Tibial artery (tissue), 4 donors: Measurements from ENCODE around the gene ATAD3B.
"Not testable (repeated sequence)": the region's sequence is repeated elsewhere in the genome, so short reads cannot be mapped to it uniquely, and the experiment has no call there.

Experiments
- DNase-seq, 2 donors: peaks; one replicate each; pipeline ENCODE4 v3.0.0-alpha.2; 2019
- H3K27ac ChIP-seq, 2 donors: fragments of 200-600 bp; sonication (generic) in 1 of 2; 1 replicate in 1 of 2; 2 replicates in 1 of 2; pipeline ENCODE4 v1.5.1; 2018 to 2019; ENCODE audit warnings: mild to moderate bottlenecking in 1 of 2
- H3K27me3 ChIP-seq, 2 donors: fragments of 200-600 bp; sonication (generic) in 1 of 2; one replicate each; pipeline versions ENCODE4 v1.5.1 to v1.6.0; 2016 to 2019
- H3K36me3 ChIP-seq, 3 donors: fragments of 200-600 bp; sonication (generic) in 2 of 3; one replicate each; pipeline ENCODE4 v1.5.1; 2016 to 2019; ENCODE audit warnings: mild to moderate bottlenecking in 2 of 3
- H3K4me1 ChIP-seq, 4 donors: fragments of 200-600 bp; sonication (generic) in 2 of 4; 1 replicate in 3 of 4; 2 replicates in 1 of 4; pipeline ENCODE4 v1.5.1; 2016 to 2019
- H3K4me3 ChIP-seq, 2 donors: fragments of 200-600 bp; sonication (generic) in 1 of 2; 1 replicate in 1 of 2; 2 replicates in 1 of 2; pipeline ENCODE4 v1.5.1; 2018 to 2019; ENCODE audit warnings: mild to moderate bottlenecking in 2 of 2
- H3K9me3 ChIP-seq, 3 donors: fragments of 200-600 bp; sonication (generic) in 1 of 3; one replicate each; pipeline ENCODE4 v1.5.1; 2016 to 2019
- intact Hi-C: fragments of 100-400 bp; cut with DNase I; formaldehyde crosslinking; loops from one replicate; pipeline ENCODE4 v1.15.0; 2023; ENCODE audit warnings: low total_unique reads
- TF ChIP-seq, protein P1 (sequence below), 2 experiments: fragments of 200-600 bp in 1 of 2; fragments of 450-650 bp in 1 of 2; IDR thresholded peaks; one replicate each; pipeline ENCODE4 v1.5.1; 2017 to 2019; ENCODE audit warnings: antibody characterized with exemption in 2 of 2, mild to moderate bottlenecking in 1 of 2, moderate library complexity in 1 of 2

ATAD3B gene

DNA sequence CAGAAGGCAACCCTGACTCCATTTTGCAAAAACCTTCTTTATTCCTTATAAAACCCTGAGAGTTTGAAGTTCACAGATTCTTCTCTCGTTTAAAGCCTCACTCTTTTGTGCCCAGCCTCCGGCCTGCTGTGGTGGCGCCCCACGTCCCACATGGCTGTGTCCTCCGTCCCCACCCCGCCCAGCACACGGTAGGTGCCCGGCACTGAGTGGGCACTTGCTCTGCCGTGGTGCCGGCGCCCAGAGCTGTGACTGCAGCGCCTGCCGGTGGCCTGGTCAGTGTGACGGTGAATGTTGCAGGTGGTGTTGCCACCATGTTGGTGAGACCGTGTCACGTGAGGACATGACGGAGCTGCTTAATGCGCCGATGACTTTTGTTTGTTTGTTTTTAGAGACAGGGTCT is 49.8 kb downstream of the ATAD3B start:
- no peak for DNase-seq
- Histone ChIP-seq H3K27me3 (no peaks in the 10 kb centered on the region), H3K4me1 (no peaks in the 10 kb centered on the region), H3K27ac (no peak overlapping the region), H3K36me3 (peaks cover 18 to 78% (median 48%) of the 10 kb centered on the region in 3 donors), H3K9me3 (no peaks in the 10 kb centered on the region), H3K4me3 (no peak overlapping the region)
- TF ChIP-seq, protein P1, sequence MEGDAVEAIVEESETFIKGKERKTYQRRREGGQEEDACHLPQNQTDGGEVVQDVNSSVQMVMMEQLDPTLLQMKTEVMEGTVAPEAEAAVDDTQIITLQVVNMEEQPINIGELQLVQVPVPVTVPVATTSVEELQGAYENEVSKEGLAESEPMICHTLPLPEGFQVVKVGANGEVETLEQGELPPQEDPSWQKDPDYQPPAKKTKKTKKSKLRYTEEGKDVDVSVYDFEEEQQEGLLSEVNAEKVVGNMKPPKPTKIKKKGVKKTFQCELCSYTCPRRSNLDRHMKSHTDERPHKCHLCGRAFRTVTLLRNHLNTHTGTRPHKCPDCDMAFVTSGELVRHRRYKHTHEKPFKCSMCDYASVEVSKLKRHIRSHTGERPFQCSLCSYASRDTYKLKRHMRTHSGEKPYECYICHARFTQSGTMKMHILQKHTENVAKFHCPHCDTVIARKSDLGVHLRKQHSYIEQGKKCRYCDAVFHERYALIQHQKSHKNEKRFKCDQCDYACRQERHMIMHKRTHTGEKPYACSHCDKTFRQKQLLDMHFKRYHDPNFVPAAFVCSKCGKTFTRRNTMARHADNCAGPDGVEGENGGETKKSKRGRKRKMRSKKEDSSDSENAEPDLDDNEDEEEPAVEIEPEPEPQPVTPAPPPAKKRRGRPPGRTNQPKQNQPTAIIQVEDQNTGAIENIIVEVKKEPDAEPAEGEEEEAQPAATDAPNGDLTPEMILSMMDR (IDR thresholded peaks at IDR 0.05), result no peak
- intact Hi-C loops, result no loop called here

DNA sequence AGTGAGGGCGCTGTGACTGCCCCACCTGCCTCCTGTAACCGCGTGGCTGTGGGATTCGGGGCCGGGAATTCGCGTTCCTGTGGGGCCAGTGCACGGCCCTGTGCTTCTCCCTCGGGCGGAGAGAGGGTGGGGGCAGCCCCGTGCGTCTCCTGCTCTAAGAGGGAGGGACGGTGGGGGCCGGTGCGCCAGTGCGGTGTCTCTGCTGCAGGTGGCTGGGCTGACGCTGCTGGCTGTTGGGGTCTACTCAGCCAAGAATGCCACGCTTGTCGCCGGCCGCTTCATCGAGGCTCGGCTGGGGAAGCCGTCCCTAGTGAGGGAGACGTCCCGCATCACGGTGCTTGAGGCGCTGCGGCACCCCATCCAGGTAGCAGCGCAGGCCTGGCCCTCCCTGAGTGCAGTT is 51.0 kb downstream of the ATAD3B start:
- intact Hi-C loops, H3K4me1 ChIP-seq, H3K27me3 ChIP-seq, H3K4me3 ChIP-seq, DNase-seq, H3K9me3 ChIP-seq, H3K27ac ChIP-seq: not testable (repeated sequence)
- peaks cover 13 to 85% (median 49%) of the 10 kb centered on the region in 3 donors for H3K36me3 ChIP-seq

DNA sequence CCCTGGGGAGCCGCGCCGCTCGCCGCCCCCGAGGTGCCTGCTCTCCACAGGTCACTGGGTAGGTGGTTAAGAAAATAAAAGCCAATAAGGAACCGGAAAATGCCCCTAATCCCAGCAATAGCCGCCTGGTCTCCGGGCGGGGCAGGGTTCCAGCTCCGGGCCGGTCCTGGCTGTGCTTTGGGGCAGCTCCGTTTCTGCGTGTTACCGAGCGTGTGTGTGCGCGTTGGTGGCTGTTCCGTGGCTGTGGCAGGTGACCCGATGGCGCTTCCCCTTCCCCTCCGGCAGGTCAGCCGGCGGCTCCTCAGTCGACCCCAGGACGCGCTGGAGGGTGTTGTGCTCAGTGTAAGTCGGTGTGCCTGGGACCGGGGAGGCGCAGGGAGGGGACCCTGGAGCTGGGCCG is 51.7 kb downstream of the ATAD3B start:
- H3K27ac ChIP-seq, intact Hi-C loops, H3K27me3 ChIP-seq, H3K9me3 ChIP-seq, H3K4me1 ChIP-seq, H3K4me3 ChIP-seq, DNase-seq: not testable (repeated sequence)
- H3K36me3 ChIP-seq, result peaks cover 19 to 85% (median 45%) of the 10 kb centered on the region in 3 donors

DNA sequence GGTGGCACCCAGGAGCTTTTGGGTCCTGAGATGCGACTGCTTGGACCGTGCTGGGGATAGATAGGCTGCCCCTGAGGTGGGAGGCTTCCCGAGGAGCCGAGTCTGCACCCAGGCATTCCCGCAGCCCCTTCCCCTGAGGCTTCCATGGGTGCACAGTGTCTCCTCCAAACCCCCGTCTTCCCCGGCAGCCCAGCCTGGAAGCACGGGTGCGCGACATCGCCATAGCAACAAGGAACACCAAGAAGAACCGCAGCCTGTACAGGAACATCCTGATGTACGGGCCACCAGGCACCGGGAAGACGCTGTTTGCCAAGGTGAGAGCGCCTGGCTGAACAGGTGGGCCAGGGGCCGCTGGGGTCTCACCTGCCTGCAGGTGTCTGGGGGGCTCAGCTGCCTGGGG is 52.1 kb downstream of the ATAD3B start:
- H3K4me1 ChIP-seq, H3K27ac ChIP-seq, H3K27me3 ChIP-seq, intact Hi-C loops, H3K4me3 ChIP-seq, H3K9me3 ChIP-seq, DNase-seq: not testable (repeated sequence)
- H3K36me3 ChIP-seq, result peaks cover 20 to 85% (median 45%) of the 10 kb centered on the region in 3 donors

DNA sequence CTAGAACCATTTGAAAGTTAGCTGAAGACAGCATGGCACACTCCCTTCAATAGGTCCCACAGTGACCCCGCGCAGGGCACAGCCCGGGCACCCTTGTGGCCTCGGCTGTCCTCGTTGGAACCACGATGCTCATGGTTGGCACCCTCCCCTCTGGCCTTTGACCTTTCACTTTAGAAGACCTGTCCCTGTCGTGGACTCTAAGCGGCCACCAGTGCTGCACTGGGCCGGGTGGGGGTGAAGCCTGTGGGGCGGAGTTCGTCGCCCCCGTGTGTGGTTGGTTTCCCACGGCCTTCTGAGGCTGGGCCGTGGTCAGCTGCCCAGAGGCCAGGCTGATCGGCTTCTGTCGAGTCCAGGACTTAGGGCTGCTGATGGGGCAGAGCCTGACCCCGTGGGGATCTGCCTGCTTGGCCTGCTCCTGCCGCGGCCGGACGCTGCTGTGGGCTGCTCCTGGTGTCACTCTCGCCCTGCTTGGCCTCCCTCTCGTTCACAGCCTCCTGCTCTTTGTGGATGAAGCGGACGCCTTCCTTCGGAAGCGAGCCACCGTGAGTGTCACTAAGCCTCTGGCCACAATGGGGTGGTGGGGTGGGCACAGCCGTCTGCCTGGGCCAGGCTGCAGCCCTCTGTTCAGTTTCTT is 53.3 kb downstream of the ATAD3B start:
- DNase-seq, H3K27ac ChIP-seq, H3K4me1 ChIP-seq, H3K9me3 ChIP-seq, H3K4me3 ChIP-seq, intact Hi-C loops, H3K27me3 ChIP-seq: not testable (repeated sequence)
- H3K36me3 ChIP-seq, result peaks cover 19 to 91% (median 51%) of the 10 kb centered on the region in 3 donors

DNA sequence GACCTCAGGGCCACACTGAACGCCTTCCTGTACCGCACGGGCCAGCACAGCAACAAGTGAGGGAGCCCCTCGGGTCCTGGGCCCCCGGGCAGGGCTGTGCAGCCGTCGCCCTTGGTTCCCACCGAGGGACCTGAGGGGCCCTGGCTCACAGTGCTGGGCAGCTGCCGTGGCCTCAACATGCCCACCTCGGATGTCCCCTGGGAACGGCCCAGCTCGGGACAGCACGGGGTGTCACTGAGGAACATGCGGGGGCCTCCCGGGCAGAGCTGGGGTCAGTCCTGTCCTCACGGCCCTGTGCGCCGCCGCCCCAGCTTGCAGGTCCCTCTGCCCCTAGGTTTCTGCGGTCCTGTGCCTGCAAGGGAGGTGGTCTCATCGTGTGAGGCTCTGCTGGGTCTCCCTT is 54.9 kb downstream of the ATAD3B start:
- H3K4me1 ChIP-seq, intact Hi-C loops, DNase-seq, H3K9me3 ChIP-seq, H3K4me3 ChIP-seq, H3K27ac ChIP-seq, H3K27me3 ChIP-seq: not testable (repeated sequence)
- H3K36me3 ChIP-seq, result peaks cover 9 to 86% (median 43%) of the 10 kb centered on the region in 3 donors

DNA sequence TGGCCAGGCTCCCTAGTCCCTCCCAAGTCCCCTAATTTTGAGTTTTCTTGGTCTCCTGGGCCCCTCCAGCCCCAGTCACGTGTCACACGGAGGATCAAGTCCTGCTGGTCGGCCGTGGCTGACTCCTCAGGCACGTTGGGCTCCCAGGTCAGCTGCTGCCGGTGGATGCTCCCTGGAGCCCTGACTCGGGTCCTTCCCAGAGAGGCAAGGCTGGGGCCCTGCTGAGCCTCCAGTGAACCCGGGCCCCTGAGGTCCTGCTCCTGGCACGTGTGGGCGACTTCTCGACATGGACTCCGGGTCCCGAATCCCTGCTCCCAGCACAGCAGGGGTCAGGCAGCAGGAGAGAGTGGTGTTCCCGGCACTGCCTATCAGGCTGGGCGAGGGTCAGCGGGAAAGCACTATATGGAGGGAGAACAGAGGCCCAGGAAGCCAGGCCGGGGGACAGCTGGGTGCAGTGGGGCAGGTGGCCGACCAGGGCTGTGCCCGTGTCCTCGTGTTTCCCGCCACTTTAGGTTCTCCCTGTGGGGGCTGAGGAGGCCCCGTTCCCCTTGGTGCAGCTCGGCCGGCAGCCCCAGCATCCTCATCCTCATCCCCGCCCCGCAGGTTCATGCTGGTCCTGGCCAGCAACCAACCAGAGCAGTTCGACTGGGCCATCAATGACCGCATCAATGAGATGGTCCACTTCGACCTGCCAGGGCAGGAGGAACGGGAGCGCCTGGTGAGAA is 55.7 kb downstream of the ATAD3B start:
- intact Hi-C loops, result no loop called here
- peaks cover 9 to 80% (median 43%) of the 10 kb centered on the region in 3 donors for H3K36me3 ChIP-seq
- H3K4me3 ChIP-seq, result no peak overlapping the region
- peaks cover 0 to 12% (median 0%) of the 10 kb centered on the region in 3 donors for H3K9me3 ChIP-seq
- TF ChIP-seq, protein P1 (IDR thresholded peaks at IDR 0.05), result no peak
- H3K27ac ChIP-seq, result no peak overlapping the region
- DNase-seq, result no peak
- no peaks in the 10 kb centered on the region for H3K27me3 ChIP-seq
- H3K4me1 ChIP-seq, result no peaks in the 10 kb centered on the region
